Measurements from ENCODE around the gene CAMK1D. TPM values are rescaled to one million over a fixed set of nuclear protein-coding genes. Genes with fewer than 3 reads are reported as not detected.
A peak's percentile ranks its signal among the peaks of the same experiment; 100 is the strongest.
"Not testable (repeated sequence)": the region's sequence is repeated elsewhere in the genome, so short reads cannot be mapped to it uniquely, and the experiment has no call there.

The CAMK1D gene
- total and polyA plus RNA-seq, 9 donors = 1.8 to 11.7 (median 5.5) TPM

DNA sequence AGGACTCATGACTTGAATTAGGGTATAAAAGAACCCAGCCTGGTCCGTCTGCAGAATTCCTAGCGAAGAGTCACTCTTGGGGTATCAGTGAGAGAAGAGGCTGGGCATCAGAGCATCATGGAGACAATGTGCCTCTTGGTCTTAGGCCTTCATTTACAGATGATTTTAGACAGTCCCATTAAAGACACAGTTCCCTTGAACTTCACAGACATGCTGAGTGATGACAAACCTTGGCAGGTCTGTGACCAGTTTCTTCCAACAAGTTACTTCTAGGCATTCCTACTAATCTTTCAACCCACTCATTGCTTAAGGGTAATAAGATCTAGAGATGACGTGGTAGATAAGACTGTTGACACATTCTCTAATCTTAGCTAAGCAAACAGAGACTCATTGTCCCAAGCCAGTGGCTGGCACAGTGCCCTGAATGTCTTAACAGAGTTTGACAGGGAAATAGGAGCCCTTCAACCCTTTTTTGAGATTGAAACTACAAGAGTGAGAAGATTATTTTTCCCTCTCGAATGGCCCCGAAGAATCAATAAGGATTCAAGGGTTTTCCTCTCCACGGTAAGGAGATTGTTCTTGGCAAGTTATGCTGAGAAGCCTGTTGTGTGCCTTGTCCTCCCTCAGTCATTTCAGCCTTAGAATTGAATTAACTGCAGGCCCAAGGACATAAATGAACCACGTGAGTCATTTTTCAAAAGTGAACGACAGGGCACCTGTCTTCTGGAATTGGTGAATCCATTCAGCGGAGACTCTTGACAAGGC, 371.1 kb downstream of the CAMK1D start:
- H3K27me3 ChIP-seq = no peaks in the 10 kb centered on the region
- no peaks in the 10 kb centered on the region for H3K4me1 ChIP-seq (ENCODE audit: insufficient read depth)
- no peaks in the 10 kb centered on the region for H3K9me3 ChIP-seq
- 84 to 87% (median 84%) methylated on average over 9 of the region's 9 CpGs for WGBS, 3 donors
- no peak overlapping the region for H3K4me3 ChIP-seq
- peak in 1 of 5 donors; percentile 39 for DNase-seq
- H3K27ac ChIP-seq = no peak overlapping the region
- no peaks in the 10 kb centered on the region for H3K36me3 ChIP-seq
- intact Hi-C loops (cut with DNase I) = loop anchor here in 1 of 4 donors (10.0 kb wide), 1 partner anchor 354 kb away; no protein-coding TSS in a partner anchor
- TF ChIP-seq POLR2A (IDR thresholded peaks at IDR 0.05) = no peak
- TF ChIP-seq, protein P1, sequence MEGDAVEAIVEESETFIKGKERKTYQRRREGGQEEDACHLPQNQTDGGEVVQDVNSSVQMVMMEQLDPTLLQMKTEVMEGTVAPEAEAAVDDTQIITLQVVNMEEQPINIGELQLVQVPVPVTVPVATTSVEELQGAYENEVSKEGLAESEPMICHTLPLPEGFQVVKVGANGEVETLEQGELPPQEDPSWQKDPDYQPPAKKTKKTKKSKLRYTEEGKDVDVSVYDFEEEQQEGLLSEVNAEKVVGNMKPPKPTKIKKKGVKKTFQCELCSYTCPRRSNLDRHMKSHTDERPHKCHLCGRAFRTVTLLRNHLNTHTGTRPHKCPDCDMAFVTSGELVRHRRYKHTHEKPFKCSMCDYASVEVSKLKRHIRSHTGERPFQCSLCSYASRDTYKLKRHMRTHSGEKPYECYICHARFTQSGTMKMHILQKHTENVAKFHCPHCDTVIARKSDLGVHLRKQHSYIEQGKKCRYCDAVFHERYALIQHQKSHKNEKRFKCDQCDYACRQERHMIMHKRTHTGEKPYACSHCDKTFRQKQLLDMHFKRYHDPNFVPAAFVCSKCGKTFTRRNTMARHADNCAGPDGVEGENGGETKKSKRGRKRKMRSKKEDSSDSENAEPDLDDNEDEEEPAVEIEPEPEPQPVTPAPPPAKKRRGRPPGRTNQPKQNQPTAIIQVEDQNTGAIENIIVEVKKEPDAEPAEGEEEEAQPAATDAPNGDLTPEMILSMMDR (IDR thresholded peaks at IDR 0.05) = no peak
- TF ChIP-seq EP300 (IDR thresholded peaks at IDR 0.05) = no peak

DNA sequence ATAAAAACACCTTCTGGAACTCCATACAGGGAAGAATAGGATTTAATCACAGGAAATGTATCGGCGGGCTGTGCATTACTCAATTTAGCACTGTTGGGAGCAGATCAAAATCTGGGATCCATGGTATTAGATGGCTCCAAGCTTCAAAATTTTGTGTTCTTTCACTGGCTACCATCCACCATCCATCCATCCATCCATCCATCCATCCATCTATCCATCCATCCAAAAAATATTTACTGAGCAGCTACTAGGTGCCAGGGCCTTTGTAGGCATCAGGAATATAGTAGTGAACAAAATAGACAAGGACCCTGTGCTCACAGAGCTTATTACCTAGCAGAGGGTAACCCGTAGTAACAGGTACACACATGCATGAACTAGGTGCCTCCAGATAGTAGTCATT, 372.0 kb downstream of the CAMK1D start:
- Histone ChIP-seq H3K36me3 (no peaks in the 10 kb centered on the region), H3K27ac (no peak overlapping the region), H3K4me1 (ENCODE audit: insufficient read depth) (no peaks in the 10 kb centered on the region), H3K4me3 (no peak overlapping the region), H3K9me3 (no peaks in the 10 kb centered on the region), H3K27me3 (no peaks in the 10 kb centered on the region)
- intact Hi-C loops (cut with DNase I) = loop anchor here in 1 of 4 donors (10.0 kb wide), 1 partner anchor 353 kb away; no protein-coding TSS in a partner anchor
- TF ChIP-seq EP300 (IDR thresholded peaks at IDR 0.05) = no peak
- no peak for TF ChIP-seq POLR2A (IDR thresholded peaks at IDR 0.05)
- TF ChIP-seq, protein P1 (IDR thresholded peaks at IDR 0.05) = no peak
- WGBS, 3 donors = 92 to 98% (median 95%) methylated on average over 3 of the region's 3 CpGs
- DNase-seq = no peak

DNA sequence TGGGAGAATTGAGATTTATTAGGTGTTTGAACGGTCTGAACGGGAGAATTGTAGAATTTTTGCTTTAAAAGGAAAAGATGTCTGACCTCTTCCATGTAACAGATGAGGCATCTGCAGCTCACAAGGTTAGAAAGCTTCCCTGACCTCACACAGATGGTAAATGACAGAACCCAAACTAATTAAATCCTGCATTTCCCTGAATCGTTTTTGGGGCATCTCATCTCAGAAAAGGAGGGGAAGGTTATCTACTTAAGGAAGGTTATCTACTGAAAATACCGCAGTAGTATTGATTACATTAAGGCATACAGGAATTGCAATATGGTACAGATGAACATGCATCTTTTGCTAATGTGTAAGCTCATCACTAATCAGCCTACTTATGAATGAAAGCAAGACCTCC, 373.9 kb downstream of the CAMK1D start:
- intact Hi-C loops (cut with DNase I) = loop anchor here in 1 of 4 donors (10.0 kb wide), 1 partner anchor 352 kb away; no protein-coding TSS in a partner anchor
- WGBS, 3 donors = 54 to 64% (median 62%) methylated on average over 4 of the region's 4 CpGs

DNA sequence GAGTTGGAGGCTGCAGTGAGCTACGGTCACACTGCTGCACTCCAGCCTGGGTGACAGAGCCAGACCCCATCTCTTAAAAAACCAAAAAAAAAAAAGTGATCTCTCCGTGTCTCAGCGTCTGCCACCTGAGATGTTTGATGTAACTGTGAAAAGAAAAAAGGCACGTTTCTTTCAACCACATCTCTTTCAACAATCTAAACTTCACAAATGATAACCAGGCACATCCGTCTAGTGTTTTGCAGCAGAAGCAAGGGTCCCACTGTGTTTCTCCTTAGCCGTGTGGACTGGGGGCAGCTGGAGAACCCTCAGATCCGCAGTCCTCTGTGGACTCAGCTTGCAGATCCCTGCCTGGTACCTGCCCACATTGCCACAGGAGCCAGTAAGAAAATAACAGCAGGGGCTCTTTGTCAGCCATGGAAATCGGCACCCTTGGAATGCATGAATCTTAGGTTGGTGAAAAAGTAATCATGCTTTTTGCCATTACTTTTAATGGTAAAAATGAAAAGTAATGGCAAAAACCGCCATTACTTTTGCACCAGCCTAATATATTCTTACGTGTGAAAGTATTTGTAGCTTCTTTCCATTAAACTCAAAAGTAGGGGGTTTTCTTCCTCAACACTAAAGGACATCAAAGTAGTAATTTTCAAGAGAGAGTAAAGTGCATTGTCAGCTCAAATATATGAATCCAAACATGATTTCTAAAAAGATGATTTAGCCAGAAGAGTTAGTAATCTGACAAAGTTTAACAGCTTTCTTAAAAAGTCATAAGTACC, 375.6 kb downstream of the CAMK1D start:
- no peak overlapping the region for H3K4me3 ChIP-seq
- no peaks in the 10 kb centered on the region for H3K9me3 ChIP-seq
- intact Hi-C loops (cut with DNase I) = loop anchor here in 2 of 4 donors (5.0 to 10.0 kb wide), 2 partner anchors 177 to 350 kb away; no protein-coding TSS in a partner anchor
- H3K27me3 ChIP-seq = no peaks in the 10 kb centered on the region
- H3K27ac ChIP-seq = no peak overlapping the region
- peaks cover 3% of the 10 kb centered on the region for H3K4me1 ChIP-seq (ENCODE audit: insufficient read depth)
- no peak for DNase-seq
- 82 to 87% (median 86%) methylated on average over 10 of the region's 10 CpGs for WGBS, 3 donors
- H3K36me3 ChIP-seq = no peaks in the 10 kb centered on the region
- TF ChIP-seq EP300 (IDR thresholded peaks at IDR 0.05) (no peak), POLR2A (IDR thresholded peaks at IDR 0.05) (no peak)
- TF ChIP-seq, protein P1 (IDR thresholded peaks at IDR 0.05) = no peak

More for the DNA sequence above, 373.9 kb downstream of the CAMK1D start:
- no peak for DNase-seq
- no peak overlapping the region for H3K27ac ChIP-seq
- H3K9me3 ChIP-seq = no peaks in the 10 kb centered on the region
- no peak for TF ChIP-seq EP300 (IDR thresholded peaks at IDR 0.05)
- TF ChIP-seq, protein P1 (IDR thresholded peaks at IDR 0.05) = no peak
- no peak for TF ChIP-seq POLR2A (IDR thresholded peaks at IDR 0.05)
- H3K4me3 ChIP-seq = no peak overlapping the region
- H3K4me1 ChIP-seq (ENCODE audit: insufficient read depth) = peaks cover 3% of the 10 kb centered on the region
- no peaks in the 10 kb centered on the region for H3K27me3 ChIP-seq
- H3K36me3 ChIP-seq = no peaks in the 10 kb centered on the region

DNA sequence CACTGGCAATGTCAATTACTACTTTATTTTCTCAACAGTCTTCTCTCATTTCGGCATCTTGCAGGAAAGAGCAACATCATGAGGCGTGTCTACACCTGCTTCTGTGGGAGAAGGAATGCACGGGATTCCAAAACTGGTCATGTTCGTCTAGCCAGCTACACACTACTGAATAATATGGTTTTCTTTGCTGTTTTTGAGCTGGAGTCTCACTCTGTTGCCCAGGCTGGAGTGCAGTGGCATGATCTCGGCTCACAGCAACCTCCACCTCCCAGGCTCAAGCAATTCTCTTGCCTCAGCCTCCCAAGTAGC, 376.2 kb downstream of the CAMK1D start:
- intact Hi-C loops (cut with DNase I) = loop anchor here in 2 of 4 donors (5.0 to 10.0 kb wide), 2 partner anchors 177 to 349 kb away; no protein-coding TSS in a partner anchor
- WGBS, 3 donors = 96 to 98% (median 97%) methylated on average over 5 of the region's 5 CpGs

More for the DNA sequence above, 376.2 kb downstream of the CAMK1D start:
- not testable (repeated sequence) for H3K9me3 ChIP-seq; H3K36me3 ChIP-seq; H3K4me3 ChIP-seq; H3K4me1 ChIP-seq (ENCODE audit: insufficient read depth); DNase-seq; H3K27me3 ChIP-seq; H3K27ac ChIP-seq
